Muscle layer of duodenum (tissue), 2 donors: ENCODE measurements around the gene SRGAP2C.
"Not testable (repeated sequence)": the region's sequence is repeated elsewhere in the genome, so short reads cannot be mapped to it uniquely, and the experiment has no call there.

Experiments
- H3K27ac ChIP-seq: one replicate; pipeline ENCODE4 v1.7.0; 2013; ENCODE audit warnings: mild to moderate bottlenecking, low read length
- H3K27me3 ChIP-seq: one replicate; pipeline ENCODE4 v1.7.0; 2013; ENCODE audit warnings: low read depth, mild to moderate bottlenecking, control low read depth, low read length
- H3K36me3 ChIP-seq, 2 donors: one replicate each; pipeline ENCODE4 v1.7.0; 2013; ENCODE audit warnings: low read length in 2 of 2, control low read depth in 1 of 2, mild to moderate bottlenecking in 1 of 2; ENCODE audit not compliant: insufficient read depth in 2 of 2, control insufficient read depth in 1 of 2
- H3K4me1 ChIP-seq, 2 donors: one replicate each; pipeline ENCODE4 v1.7.0; 2013; ENCODE audit warnings: low read length in 2 of 2, mild to moderate bottlenecking in 2 of 2, control low read depth in 1 of 2, moderate library complexity in 1 of 2; ENCODE audit not compliant: insufficient read depth in 2 of 2, control insufficient read depth in 1 of 2
- H3K4me3 ChIP-seq, 2 donors: one replicate each; pipeline ENCODE4 v1.7.0; 2013; ENCODE audit warnings: low read length in 2 of 2, low read depth in 1 of 2, mild to moderate bottlenecking in 1 of 2
- H3K9me3 ChIP-seq, 2 donors: one replicate each; pipeline ENCODE4 v1.7.0; 2013; ENCODE audit warnings: low read length in 2 of 2, control low read depth in 1 of 2, mild to moderate bottlenecking in 1 of 2; ENCODE audit not compliant: control insufficient read depth in 1 of 2
- donor health status: healthy.

The SRGAP2C gene

GRCh38 chr1:121360531-121360930 lies 175.8 kb downstream of the SRGAP2C start:
- not testable (repeated sequence) for H3K27me3 ChIP-seq, H3K9me3 ChIP-seq, H3K27ac ChIP-seq, H3K36me3 ChIP-seq, H3K4me3 ChIP-seq, H3K4me1 ChIP-seq

- H3K27me3 ChIP-seq, H3K27ac ChIP-seq, H3K9me3 ChIP-seq, H3K4me3 ChIP-seq, H3K4me1 ChIP-seq, H3K36me3 ChIP-seq: not testable (repeated sequence)
Measured at GRCh38 chr1:121361451-121362233, 176.9 kb downstream of the SRGAP2C start.

GRCh38 chr1:121362234-121362883 lies 177.6 kb downstream of the SRGAP2C start:
- H3K4me1 ChIP-seq, H3K4me3 ChIP-seq, H3K9me3 ChIP-seq, H3K27me3 ChIP-seq, H3K27ac ChIP-seq, H3K36me3 ChIP-seq: not testable (repeated sequence)

GRCh38 chr1:121365316-121365715 lies 180.5 kb downstream of the SRGAP2C start:
- H3K4me3 ChIP-seq, H3K9me3 ChIP-seq, H3K36me3 ChIP-seq, H3K27me3 ChIP-seq, H3K27ac ChIP-seq, H3K4me1 ChIP-seq: not testable (repeated sequence)

- H3K4me1 ChIP-seq, H3K27me3 ChIP-seq, H3K27ac ChIP-seq, H3K4me3 ChIP-seq, H3K36me3 ChIP-seq, H3K9me3 ChIP-seq: not testable (repeated sequence)
Measured at GRCh38 chr1:121365723-121366122, 180.9 kb downstream of the SRGAP2C start.

GRCh38 chr1:121366171-121366570 lies 181.4 kb downstream of the SRGAP2C start:
- H3K36me3 ChIP-seq, H3K27me3 ChIP-seq, H3K27ac ChIP-seq, H3K4me3 ChIP-seq, H3K4me1 ChIP-seq, H3K9me3 ChIP-seq: not testable (repeated sequence)

GRCh38 chr1:121368910-121369309 lies 184.1 kb downstream of the SRGAP2C start:
- not testable (repeated sequence) for H3K9me3 ChIP-seq, H3K36me3 ChIP-seq, H3K4me1 ChIP-seq, H3K27me3 ChIP-seq, H3K27ac ChIP-seq, H3K4me3 ChIP-seq

- not testable (repeated sequence) for H3K9me3 ChIP-seq, H3K27me3 ChIP-seq, H3K4me3 ChIP-seq, H3K36me3 ChIP-seq, H3K4me1 ChIP-seq, H3K27ac ChIP-seq
Measured at GRCh38 chr1:121369959-121370358, 185.2 kb downstream of the SRGAP2C start.

- not testable (repeated sequence) for H3K4me1 ChIP-seq, H3K36me3 ChIP-seq, H3K4me3 ChIP-seq, H3K27me3 ChIP-seq, H3K27ac ChIP-seq, H3K9me3 ChIP-seq
Measured at GRCh38 chr1:121374851-121375367, 190.1 kb downstream of the SRGAP2C start.

GRCh38 chr1:121376986-121377385 lies 192.2 kb downstream of the SRGAP2C start:
- not testable (repeated sequence) for H3K4me3 ChIP-seq, H3K4me1 ChIP-seq, H3K27ac ChIP-seq, H3K36me3 ChIP-seq, H3K27me3 ChIP-seq, H3K9me3 ChIP-seq

- H3K4me3 ChIP-seq, H3K27ac ChIP-seq, H3K4me1 ChIP-seq, H3K9me3 ChIP-seq, H3K27me3 ChIP-seq, H3K36me3 ChIP-seq: not testable (repeated sequence)
Measured at GRCh38 chr1:121378757-121379156, 194.0 kb downstream of the SRGAP2C start.

GRCh38 chr1:121384754-121385153 lies 200.0 kb downstream of the SRGAP2C start:
- H3K36me3 ChIP-seq, H3K27ac ChIP-seq, H3K4me1 ChIP-seq, H3K27me3 ChIP-seq, H3K4me3 ChIP-seq, H3K9me3 ChIP-seq: not testable (repeated sequence)
